Measurements from ENCODE around the gene SMARCAL1.

Gene SMARCAL1

GRCh38 chr2:216426166-216426777, 14.0 kb downstream of the SMARCAL1 start:
- H3K4me3 ChIP-seq (ENCODE audit: low read depth, low read length), result no peak overlapping the region
- no peak for DNase-seq (ENCODE audit: low read depth)
- TF ChIP-seq CTCF (IDR thresholded peaks at IDR 0.05; ENCODE audit: control insufficient read depth, extremely low read depth, insufficient read depth), result no peak

GRCh38 chr2:216426938-216427337, 14.7 kb downstream of the SMARCAL1 start:
- no peak overlapping the region for H3K4me3 ChIP-seq (ENCODE audit: low read depth, low read length)
- DNase-seq (ENCODE audit: low read depth), result no peak
- no peak for TF ChIP-seq CTCF (IDR thresholded peaks at IDR 0.05; ENCODE audit: control insufficient read depth, extremely low read depth, insufficient read depth)

- H3K4me3 ChIP-seq (ENCODE audit: low read depth, low read length), result no peak overlapping the region
- TF ChIP-seq CTCF (IDR thresholded peaks at IDR 0.05; ENCODE audit: control insufficient read depth, extremely low read depth, insufficient read depth), result no peak
- DNase-seq (ENCODE audit: low read depth), result no peak
Measured at GRCh38 chr2:216428618-216429350, 16.5 kb downstream of the SMARCAL1 start.

GRCh38 chr2:216429428-216429827, 17.1 kb downstream of the SMARCAL1 start:
- TF ChIP-seq CTCF (IDR thresholded peaks at IDR 0.05; ENCODE audit: control insufficient read depth, extremely low read depth, insufficient read depth), result no peak
- DNase-seq (ENCODE audit: low read depth), result no peak
- no peak overlapping the region for H3K4me3 ChIP-seq (ENCODE audit: low read depth, low read length)

- no peak for DNase-seq (ENCODE audit: low read depth)
- TF ChIP-seq CTCF (IDR thresholded peaks at IDR 0.05; ENCODE audit: control insufficient read depth, extremely low read depth, insufficient read depth), result no peak
- no peak overlapping the region for H3K4me3 ChIP-seq (ENCODE audit: low read depth, low read length)
Measured at GRCh38 chr2:216430811-216431530, 18.7 kb downstream of the SMARCAL1 start.

- no peak for TF ChIP-seq CTCF (IDR thresholded peaks at IDR 0.05; ENCODE audit: control insufficient read depth, extremely low read depth, insufficient read depth)
- DNase-seq (ENCODE audit: low read depth), result no peak
- H3K4me3 ChIP-seq (ENCODE audit: low read depth, low read length), result no peak overlapping the region
Measured at GRCh38 chr2:216431531-216431856, 19.2 kb downstream of the SMARCAL1 start.

All from LNCaP clone FGC (cell line).